ENCODE measurements around the gene CD1E.
"Not testable (repeated sequence)": the region's sequence is repeated elsewhere in the genome, so short reads cannot be mapped to it uniquely, and the experiment has no call there.

The CD1E gene

GRCh38 chr1:158353303-158354075 lies at the start of gene CD1E:
Gene CD1E, plus strand, starts transcription at chr1:158353894. Its CDS starts 95 bp downstream, at chr1:158353989.
- DNase-seq = no peak

GRCh38 chr1:158310623-158311022 lies 43.1 kb upstream of the CD1E start:
- DNase-seq = no peak

- no peak for DNase-seq
These were observed 42.6 kb upstream of the CD1E start for GRCh38 chr1:158311066-158311465.

- no peak for DNase-seq
These were observed 29.8 kb upstream of the CD1E start for GRCh38 chr1:158323866-158324265.

- no peak for DNase-seq
These were observed 29.3 kb upstream of the CD1E start for GRCh38 chr1:158324395-158324794.

- no peak for DNase-seq
These were observed 26.2 kb upstream of the CD1E start for GRCh38 chr1:158327481-158327880.

- DNase-seq = no peak
These were observed 25.3 kb upstream of the CD1E start for GRCh38 chr1:158328426-158328825.

GRCh38 chr1:158329300-158329699 lies 24.4 kb upstream of the CD1E start:
- DNase-seq = no peak

- DNase-seq = no peak
These were observed 24.0 kb upstream of the CD1E start for GRCh38 chr1:158329733-158330132.

- DNase-seq = no peak
These were observed 23.1 kb upstream of the CD1E start for GRCh38 chr1:158330391-158331105.

GRCh38 chr1:158331106-158331425 lies 22.6 kb upstream of the CD1E start:
- DNase-seq = no peak

- DNase-seq = no peak
These were observed 22.1 kb upstream of the CD1E start, which contains the start of gene CD1B for GRCh38 chr1:158331481-158332150. Gene CD1B, minus strand, starts transcription at chr1:158331531. Its CDS starts 108 bp downstream, at chr1:158331423.

GRCh38 chr1:158333405-158334155 lies 20.1 kb upstream of the CD1E start:
- no peak for DNase-seq

GRCh38 chr1:158334526-158335212 lies 19.0 kb upstream of the CD1E start:
- no peak for DNase-seq

- DNase-seq = no peak
These were observed 18.5 kb upstream of the CD1E start for GRCh38 chr1:158335213-158335532.

- DNase-seq = not testable (repeated sequence)
These were observed 17.3 kb upstream of the CD1E start for GRCh38 chr1:158336413-158336812.

- DNase-seq = not testable (repeated sequence)
These were observed 4.7 kb upstream of the CD1E start for GRCh38 chr1:158348946-158349345.

- DNase-seq = no peak
These were observed 561 bp downstream of the CD1E start for GRCh38 chr1:158354255-158354654.

- DNase-seq = no peak
These were observed 2.1 kb downstream of the CD1E start for GRCh38 chr1:158355773-158356285.

GRCh38 chr1:158356616-158357015 lies 2.9 kb downstream of the CD1E start:
- no peak for DNase-seq

GRCh38 chr1:158357441-158357840 lies 3.7 kb downstream of the CD1E start:
- no peak for DNase-seq

GRCh38 chr1:158362482-158362881 lies 8.8 kb downstream of the CD1E start:
- no peak for DNase-seq
